ENCODE data around the gene C16orf86. TPM values are rescaled to one million over a fixed set of nuclear protein-coding genes. Genes with fewer than 3 reads are reported as not detected.

The C16orf86 gene
- polyA plus RNA-seq, 3 donors, result 4.1 to 11.3 (median 4.6) TPM

DNA sequence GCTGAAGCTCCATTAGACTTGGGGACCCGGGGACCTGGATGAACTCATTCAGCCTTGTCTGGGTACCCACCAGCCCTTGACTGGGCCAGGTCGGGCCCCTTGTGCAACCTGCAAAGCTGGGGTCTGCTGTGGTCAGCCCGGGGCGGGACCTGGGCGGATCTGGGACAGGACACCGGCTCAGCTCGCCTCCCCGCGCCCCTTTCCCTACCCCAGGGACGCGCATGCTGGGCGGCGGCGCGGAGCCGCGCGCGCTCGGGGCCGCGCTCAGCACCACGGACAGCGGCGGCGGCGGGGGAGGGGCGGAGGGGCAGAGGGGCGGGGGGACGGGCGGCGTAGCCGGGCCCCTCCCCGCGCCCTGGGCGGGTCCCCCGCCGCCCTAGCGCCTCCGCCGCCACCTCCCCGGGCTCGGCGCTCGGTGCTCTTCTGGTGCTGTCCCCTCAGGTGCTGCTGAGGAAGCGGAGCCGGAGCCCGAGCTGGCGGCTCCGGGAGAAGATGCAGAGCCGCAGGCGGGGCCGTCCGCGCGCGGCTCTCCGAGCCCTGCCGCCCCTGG is 14.0 kb upstream of the C16orf86 start:
- H3K27ac ChIP-seq (ENCODE audit: low read depth in 1 of 2, low read length in 2 of 2), result no peak overlapping the region
- H3K36me3 Mint-ChIP-seq, result peaks cover 3 to 10% of the 10 kb centered on the region in 2 donors
- intact Hi-C loops (cut with micrococcal nuclease), result no loop called here
- peaks cover 2 to 6% (median 5%) of the 10 kb centered on the region in 3 donors for H3K27me3 Mint-ChIP-seq (ENCODE audit: low read depth in 3 of 3)
- H3K79me2 ChIP-seq (ENCODE audit: insufficient read depth, low read length), result no peaks in the 10 kb centered on the region
- H3K4me2 ChIP-seq (replicated peaks; ENCODE audit: extremely low read depth, low read length, poor library complexity, severe bottlenecking), result no peak overlapping the region
- H3K27ac Mint-ChIP-seq, result no peak overlapping the region
- peaks cover 0 to 1% (median 0%) of the 10 kb centered on the region in 7 donors for H3K9me3 Mint-ChIP-seq
- no peaks in the 10 kb centered on the region for H4K20me1 ChIP-seq (ENCODE audit: insufficient read depth, low read length)
- peak in 1 of 3 donors; percentile 3 for DNase-seq
- 64% methylated on average over 36 of the region's 59 CpGs for WGBS (ENCODE audit: insufficient coverage)
- H2AFZ ChIP-seq (ENCODE audit: insufficient read depth, low read depth, low read length, poor library complexity, severe bottlenecking), result no peak overlapping the region
- no peaks in the 10 kb centered on the region for H3K27me3 ChIP-seq (ENCODE audit: control insufficient read depth in 2 of 2, insufficient read depth in 2 of 2, low read length in 2 of 2)
- H3K36me3 ChIP-seq (replicated peaks in 1 of 2; ENCODE audit: control insufficient read depth in 1 of 2, insufficient read depth in 2 of 2, low read length in 2 of 2), result peaks cover 0 to 2% of the 10 kb centered on the region in 2 donors
- no peaks in the 10 kb centered on the region for H3K9me3 ChIP-seq (replicated peaks in 1 of 2; ENCODE audit: control insufficient read depth in 1 of 2, insufficient read depth in 1 of 2, low read length in 2 of 2)
- H3K4me1 ChIP-seq (ENCODE audit: control insufficient read depth in 1 of 2, insufficient read depth in 2 of 2, low read length in 2 of 2), result no peaks in the 10 kb centered on the region
- no peak overlapping the region for H3K9ac ChIP-seq (ENCODE audit: insufficient read depth, low read length, poor library complexity, severe bottlenecking)
- no peaks in the 10 kb centered on the region for H3K4me1 Mint-ChIP-seq
- no peak overlapping the region for H3K4me3 Mint-ChIP-seq
- no peak for TF ChIP-seq CTCF (IDR thresholded peaks at IDR 0.05)
- H3K4me3 ChIP-seq (replicated peaks in 1 of 3; ENCODE audit: low read depth in 2 of 3, low read length in 3 of 3), result no peak overlapping the region

DNA sequence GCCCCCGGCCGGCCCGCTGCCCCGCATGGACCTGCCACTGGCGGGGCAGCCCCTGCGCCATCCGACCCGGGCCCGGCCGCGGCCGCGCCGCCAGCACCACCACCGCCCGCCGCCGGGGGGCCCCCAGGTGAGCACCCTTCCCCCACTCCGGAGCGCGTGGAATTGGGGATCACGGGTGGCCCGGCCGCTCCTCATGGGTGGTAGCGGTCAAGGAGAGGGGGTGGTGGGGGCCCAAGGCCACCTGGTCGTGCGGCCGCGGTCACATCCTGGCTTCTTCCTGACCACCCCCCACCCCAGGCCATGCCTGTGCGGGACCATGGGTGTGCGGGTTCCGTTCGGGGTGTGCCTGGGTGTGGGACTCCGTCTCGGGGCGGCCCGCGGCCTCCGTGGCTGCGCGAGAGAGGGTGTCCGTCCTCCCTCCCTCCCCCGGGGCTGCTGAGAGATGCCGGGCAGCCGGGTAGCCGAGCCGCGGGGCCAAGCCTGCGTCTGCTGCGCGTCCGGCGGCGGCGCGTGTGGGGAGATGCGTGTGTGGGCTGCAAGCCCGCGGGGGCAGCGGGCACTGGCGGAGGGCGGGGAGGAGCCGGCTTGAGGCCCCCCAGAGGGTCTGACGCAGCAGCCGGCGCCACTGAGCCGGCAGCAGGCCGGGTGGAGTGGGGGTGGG is 13.4 kb upstream of the C16orf86 start:
- no peak for TF ChIP-seq CTCF (IDR thresholded peaks at IDR 0.05)
- 91% methylated on average over 27 of the region's 68 CpGs for WGBS (ENCODE audit: insufficient coverage)
- H3K27me3 ChIP-seq (ENCODE audit: control insufficient read depth in 2 of 2, insufficient read depth in 2 of 2, low read length in 2 of 2), result no peaks in the 10 kb centered on the region
- Mint-ChIP-seq H3K36me3 (peaks cover 7 to 12% of the 10 kb centered on the region in 2 donors), H3K27ac (no peak overlapping the region), H3K4me3 (no peak overlapping the region), H3K9me3 (peaks cover 0 to 1% (median 0%) of the 10 kb centered on the region in 7 donors), H3K4me1 (no peaks in the 10 kb centered on the region), H3K27me3 (ENCODE audit: low read depth in 3 of 3) (peaks cover 2 to 6% (median 5%) of the 10 kb centered on the region in 3 donors)
- H3K79me2 ChIP-seq (ENCODE audit: insufficient read depth, low read length), result no peaks in the 10 kb centered on the region
- no peak overlapping the region for H3K4me3 ChIP-seq (replicated peaks in 1 of 3; ENCODE audit: low read depth in 2 of 3, low read length in 3 of 3)
- H3K4me1 ChIP-seq (ENCODE audit: control insufficient read depth in 1 of 2, insufficient read depth in 2 of 2, low read length in 2 of 2), result no peaks in the 10 kb centered on the region
- peak in 1 of 3 donors; percentile 2 for DNase-seq
- peaks cover 0 to 4% of the 10 kb centered on the region in 2 donors for H3K36me3 ChIP-seq (replicated peaks in 1 of 2; ENCODE audit: control insufficient read depth in 1 of 2, insufficient read depth in 2 of 2, low read length in 2 of 2)
- no peaks in the 10 kb centered on the region for H4K20me1 ChIP-seq (ENCODE audit: insufficient read depth, low read length)
- intact Hi-C loops (cut with micrococcal nuclease), result no loop called here
- H3K9me3 ChIP-seq (replicated peaks in 1 of 2; ENCODE audit: control insufficient read depth in 1 of 2, insufficient read depth in 1 of 2, low read length in 2 of 2), result no peaks in the 10 kb centered on the region
- H3K4me2 ChIP-seq (replicated peaks; ENCODE audit: extremely low read depth, low read length, poor library complexity, severe bottlenecking), result no peak overlapping the region
- no peak overlapping the region for H3K27ac ChIP-seq (ENCODE audit: low read depth in 1 of 2, low read length in 2 of 2)
- H2AFZ ChIP-seq (ENCODE audit: insufficient read depth, low read depth, low read length, poor library complexity, severe bottlenecking), result no peak overlapping the region
- no peak overlapping the region for H3K9ac ChIP-seq (ENCODE audit: insufficient read depth, low read length, poor library complexity, severe bottlenecking)

Data from CD14-positive monocyte (primary cell).